Urinary bladder (tissue), 2 donors: ENCODE data around the gene KRT33A. TPM values are rescaled to one million over a fixed set of nuclear protein-coding genes. Genes with fewer than 3 reads are reported as not detected.

Experiments used
- polyA plus RNA-seq: library from polyadenylated mRNA; stranded (reverse); fragments of 200-250 nt; gene quantifications from one replicate; pipeline ENCODE4 v1.2.3, GENCODE V29; 2013
- total RNA-seq: library from RNA; depleted of rRNA; stranded (reverse); fragments of >200 nt; gene quantifications from one replicate; pipeline ENCODE4 v1.2.3, GENCODE V29; 2014
- donor health status: healthy.

The KRT33A gene
- total and polyA plus RNA-seq, 2 donors: not detected

Other genes starting within 250 kb of the KRT33A start
Only the 30 nearest of the 34 such genes appear.
- not detected for gene KRTAP4-12, start 226.6 kb downstream of the KRT33A start, total RNA-seq
- not detected for gene KRTAP4-12, start 226.6 kb downstream of the KRT33A start, polyA plus RNA-seq
- not detected for gene KRTAP4-6, start 210.3 kb downstream of the KRT33A start, total RNA-seq
- gene KRTAP4-6, start 210.3 kb downstream of the KRT33A start, polyA plus RNA-seq: not detected
- not detected for gene KRTAP4-5, start 201.0 kb downstream of the KRT33A start, total RNA-seq
- not detected for gene KRTAP4-5, start 201.0 kb downstream of the KRT33A start, polyA plus RNA-seq
- not detected for gene KRTAP4-4, start 190.1 kb downstream of the KRT33A start, total RNA-seq
- not detected for gene KRTAP4-4, start 190.1 kb downstream of the KRT33A start, polyA plus RNA-seq
- gene KRTAP4-3, start 182.6 kb downstream of the KRT33A start, total RNA-seq: not detected
- gene KRTAP4-3, start 182.6 kb downstream of the KRT33A start, polyA plus RNA-seq: not detected
- not detected for gene KRTAP4-2, start 172.6 kb downstream of the KRT33A start, total RNA-seq
- not detected for gene KRTAP4-2, start 172.6 kb downstream of the KRT33A start, polyA plus RNA-seq
- not detected for gene KRTAP4-1, start 165.9 kb downstream of the KRT33A start, total RNA-seq
- not detected for gene KRTAP4-1, start 165.9 kb downstream of the KRT33A start, polyA plus RNA-seq
- not detected for gene KRTAP9-1, start 160.9 kb downstream of the KRT33A start, total RNA-seq
- not detected for gene KRTAP9-1, start 160.9 kb downstream of the KRT33A start, polyA plus RNA-seq
- gene KRTAP9-2, start 124.2 kb downstream of the KRT33A start, total RNA-seq: not detected
- gene KRTAP9-2, start 124.2 kb downstream of the KRT33A start, polyA plus RNA-seq: not detected
- gene KRTAP9-3, start 118.4 kb downstream of the KRT33A start, total RNA-seq: not detected
- gene KRTAP9-3, start 118.4 kb downstream of the KRT33A start, polyA plus RNA-seq: not detected
- gene KRTAP9-8, start 112.8 kb downstream of the KRT33A start, total RNA-seq: not detected
- gene KRTAP9-8, start 112.8 kb downstream of the KRT33A start, polyA plus RNA-seq: not detected
- gene KRTAP9-4, start 101.1 kb downstream of the KRT33A start, total RNA-seq: not detected
- gene KRTAP9-4, start 101.1 kb downstream of the KRT33A start, polyA plus RNA-seq: not detected
- not detected for gene KRTAP9-9, start 95.4 kb downstream of the KRT33A start, total RNA-seq
- gene KRTAP9-9, start 95.4 kb downstream of the KRT33A start, polyA plus RNA-seq: not detected
- not detected for gene KRTAP9-6, start 85.5 kb downstream of the KRT33A start, total RNA-seq
- gene KRTAP9-6, start 85.5 kb downstream of the KRT33A start, polyA plus RNA-seq: not detected
- not detected for gene KRTAP9-7, start 75.1 kb downstream of the KRT33A start, total RNA-seq
- not detected for gene KRTAP9-7, start 75.1 kb downstream of the KRT33A start, polyA plus RNA-seq
- not detected for gene KRTAP29-1, start 48.0 kb downstream of the KRT33A start, total RNA-seq
- not detected for gene KRTAP29-1, start 48.0 kb downstream of the KRT33A start, polyA plus RNA-seq
- gene KRTAP16-1, start 41.5 kb downstream of the KRT33A start, total RNA-seq: not detected
- gene KRTAP16-1, start 41.5 kb downstream of the KRT33A start, polyA plus RNA-seq: not detected
- not detected for gene KRTAP17-1, start 35.1 kb downstream of the KRT33A start, total RNA-seq
- gene KRTAP17-1, start 35.1 kb downstream of the KRT33A start, polyA plus RNA-seq: not detected
- not detected for gene KRT33B, start 19.0 kb upstream of the KRT33A start, total RNA-seq
- gene KRT33B, start 19.0 kb upstream of the KRT33A start, polyA plus RNA-seq: not detected
- not detected for gene KRT34, start 31.5 kb upstream of the KRT33A start, total RNA-seq
- gene KRT34, start 31.5 kb upstream of the KRT33A start, polyA plus RNA-seq: not detected
- gene KRT31, start 46.8 kb upstream of the KRT33A start, total RNA-seq: 0.16 TPM
- gene KRT31, start 46.8 kb upstream of the KRT33A start, polyA plus RNA-seq: not detected
- gene KRT37, start 73.8 kb upstream of the KRT33A start, total RNA-seq: not detected
- gene KRT37, start 73.8 kb upstream of the KRT33A start, polyA plus RNA-seq: not detected
- gene KRT38, start 90.2 kb upstream of the KRT33A start, total RNA-seq: not detected
- gene KRT38, start 90.2 kb upstream of the KRT33A start, polyA plus RNA-seq: not detected
- not detected for gene KRT32, start 116.6 kb upstream of the KRT33A start, total RNA-seq
- not detected for gene KRT32, start 116.6 kb upstream of the KRT33A start, polyA plus RNA-seq
- gene KRT35, start 130.3 kb upstream of the KRT33A start, total RNA-seq: not detected
- not detected for gene KRT35, start 130.3 kb upstream of the KRT33A start, polyA plus RNA-seq
- gene KRT36, start 139.1 kb upstream of the KRT33A start, total RNA-seq: not detected
- not detected for gene KRT36, start 139.1 kb upstream of the KRT33A start, polyA plus RNA-seq
- 356 TPM for gene KRT13, start 154.8 kb upstream of the KRT33A start, total RNA-seq
- 401 TPM for gene KRT13, start 154.8 kb upstream of the KRT33A start, polyA plus RNA-seq
- 4.7 TPM for gene KRT15, start 168.1 kb upstream of the KRT33A start, total RNA-seq
- 11.9 TPM for gene KRT15, start 168.1 kb upstream of the KRT33A start, polyA plus RNA-seq
- 299 TPM for gene KRT19, start 177.5 kb upstream of the KRT33A start, total RNA-seq
- 418 TPM for gene KRT19, start 177.5 kb upstream of the KRT33A start, polyA plus RNA-seq
- not detected for gene KRT9, start 221.2 kb upstream of the KRT33A start, total RNA-seq
- gene KRT9, start 221.2 kb upstream of the KRT33A start, polyA plus RNA-seq: not detected